ENCODE data around the gene VWDE. TPM values are rescaled to one million over a fixed set of nuclear protein-coding genes. Genes with fewer than 3 reads are reported as not detected.

Gene VWDE
- total and polyA plus RNA-seq, 7 donors = 0.05 TPM; not detected in 6

GRCh38 chr7:12281038-12281437 is 122.6 kb downstream of the VWDE start:
- intact Hi-C loops (cut with DNase I) = no loop called here
- no peak for DNase-seq
- TF ChIP-seq, protein P1, sequence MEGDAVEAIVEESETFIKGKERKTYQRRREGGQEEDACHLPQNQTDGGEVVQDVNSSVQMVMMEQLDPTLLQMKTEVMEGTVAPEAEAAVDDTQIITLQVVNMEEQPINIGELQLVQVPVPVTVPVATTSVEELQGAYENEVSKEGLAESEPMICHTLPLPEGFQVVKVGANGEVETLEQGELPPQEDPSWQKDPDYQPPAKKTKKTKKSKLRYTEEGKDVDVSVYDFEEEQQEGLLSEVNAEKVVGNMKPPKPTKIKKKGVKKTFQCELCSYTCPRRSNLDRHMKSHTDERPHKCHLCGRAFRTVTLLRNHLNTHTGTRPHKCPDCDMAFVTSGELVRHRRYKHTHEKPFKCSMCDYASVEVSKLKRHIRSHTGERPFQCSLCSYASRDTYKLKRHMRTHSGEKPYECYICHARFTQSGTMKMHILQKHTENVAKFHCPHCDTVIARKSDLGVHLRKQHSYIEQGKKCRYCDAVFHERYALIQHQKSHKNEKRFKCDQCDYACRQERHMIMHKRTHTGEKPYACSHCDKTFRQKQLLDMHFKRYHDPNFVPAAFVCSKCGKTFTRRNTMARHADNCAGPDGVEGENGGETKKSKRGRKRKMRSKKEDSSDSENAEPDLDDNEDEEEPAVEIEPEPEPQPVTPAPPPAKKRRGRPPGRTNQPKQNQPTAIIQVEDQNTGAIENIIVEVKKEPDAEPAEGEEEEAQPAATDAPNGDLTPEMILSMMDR (IDR thresholded peaks at IDR 0.05) = no peak
- 61 to 80% (median 67%) methylated on average over 1 of the region's 1 CpG for WGBS, 3 donors
- H3K27me3 ChIP-seq (ENCODE audit: insufficient read depth in 3 of 3, low read length in 2 of 3) = no peaks in the 10 kb centered on the region
- no peaks in the 10 kb centered on the region for H3K36me3 ChIP-seq (ENCODE audit: insufficient read depth in 1 of 2, low read depth in 1 of 2)
- H3K27ac ChIP-seq = no peak overlapping the region
- no peak for ATAC-seq
- no peaks in the 10 kb centered on the region for H3K9me3 ChIP-seq
- no peaks in the 10 kb centered on the region for H3K4me1 ChIP-seq
- H3K4me3 ChIP-seq = no peak overlapping the region

Other genes with a start within 250 kb of the VWDE start
- 10 to 100 TPM; 31.7 to 47.1 (median 39.5) TPM for gene TMEM106B, start 192.6 kb downstream of the VWDE start, total RNA-seq
- 10 to 100 TPM; 12.5 to 24.0 (median 13.9) TPM for gene TMEM106B, start 192.6 kb downstream of the VWDE start, polyA plus RNA-seq
- under 1 TPM in 3 of 4 donors, not detected in 1; 0.11 to 0.17 (median 0.15) TPM for gene SCIN, start 166.9 kb upstream of the VWDE start, total RNA-seq
- gene SCIN, start 166.9 kb upstream of the VWDE start, polyA plus RNA-seq = under 1 TPM in 1 of 3 donors, not detected in 2; 0.08 TPM